Pancreas (tissue), 10 donors: ENCODE measurements around the gene RREB1. TPM values are rescaled to one million over a fixed set of nuclear protein-coding genes. Genes with fewer than 3 reads are reported as not detected.
A peak's percentile ranks its signal among the peaks of the same experiment; 100 is the strongest.

Experiments
- ATAC-seq, 4 donors: fragments of 200-7000 bp; cut with Tn5 transposase; one replicate each; pipeline versions ENCODE4 v1.8.0 to v1.9.1; 2020; ENCODE audit warnings: mild to moderate bottlenecking in 4 of 4, moderate library complexity in 4 of 4
- DNase-seq, 6 donors: peaks; one replicate each; pipeline ENCODE4 v3.0.0-alpha.2; 2020
- FAIRE-seq: peaks from 2 replicates; lab custom pipeline; 2012; peaks lifted over from hg19 to GRCh38; lab: Jason Lieb, UNC
- H3K27ac ChIP-seq, 4 donors: fragments of 200-600 bp; sonication (generic); 1 replicate in 3 of 4; 2 replicates in 1 of 4; pipeline versions ENCODE4 v1.5.0 to v1.8.0; 2020
- H3K27me3 ChIP-seq, 4 donors: fragments of 200-600 bp; one replicate each; pipeline ENCODE4 v1.8.0; 2021
- H3K36me3 ChIP-seq, 3 donors: fragments of 200-600 bp; sonication (generic) in 1 of 3; one replicate each; pipeline versions ENCODE4 v1.5.0 to v1.8.0; 2020 to 2021
- H3K4me1 ChIP-seq, 3 donors: fragments of 200-600 bp; one replicate each; pipeline ENCODE4 v1.8.0; 2021
- H3K4me3 ChIP-seq, 4 donors: fragments of 200-600 bp; sonication (generic) in 2 of 4; one replicate each; pipeline versions ENCODE4 v1.5.0 to v1.8.0; 2020 to 2021
- H3K9me3 ChIP-seq, 4 donors: fragments of 200-600 bp; one replicate each; pipeline ENCODE4 v1.8.0; 2021
- WGBS, 2 donors: extraction: QIAGEN DNeasy Blood & Tissue Kit; methylation state at CpG; one replicate each; pipeline ENCODE4 v1.1.7; 2013; 5-methylcytosine and 5-hydroxymethylcytosine counted together
- intact Hi-C, 3 donors: fragments of 100-400 bp; cut with DNase I; formaldehyde crosslinking; loops; one replicate each; pipeline versions ENCODE4 v1.11.1 to v1.14.2; 2022
- polyA plus RNA-seq, 2 donors: library from polyadenylated mRNA; stranded (reverse); fragments of 200-250 nt; gene quantifications; one replicate each; pipeline ENCODE4 v1.2.3, GENCODE V29; 2013
- total RNA-seq, 6 donors: library from RNA; stranded (reverse); fragmentation: NEBNext Ultra II Directional in 4 of 6; extraction: Animal tissue kit (Norgen Biotek cat#: 25700) in 4 of 6; gene quantifications; one replicate each; pipeline versions ENCODE4 v1.2.1 to v1.2.4, GENCODE V29; 2021 to 2023
- TF ChIP-seq, protein P1 (sequence below), 4 donors: fragments of 200-600 bp; sonication (generic) in 3 of 4; IDR thresholded peaks; one replicate each; pipeline versions ENCODE4 v1.5.0 to v1.8.0; 2021; ENCODE audit warnings: antibody characterized with exemption in 4 of 4
- donor health status: healthy with polysubstance abuse.
- donor health status: DM: no; HTN: no; CAD: no; lungs with moderate emphysema.
- donor health status: DM: no; HTN: no; CAD: no.
- donor health status: control.
- donor health status: control.
- donor health status: Bipolar disorder and iron deficiency.
- donor health status: DM: yes; HTN: yes; CAD: no.
- donor health status: DM: no; HTN: no; CAD: no.
- donor health status: DM: no; HTN: no; CAD: no.
- donor health status: DM: yes; HTN: yes; CAD: no.

Gene RREB1
- total and polyA plus RNA-seq, 8 donors = 8.9 to 45.3 (median 29.1) TPM

DNA sequence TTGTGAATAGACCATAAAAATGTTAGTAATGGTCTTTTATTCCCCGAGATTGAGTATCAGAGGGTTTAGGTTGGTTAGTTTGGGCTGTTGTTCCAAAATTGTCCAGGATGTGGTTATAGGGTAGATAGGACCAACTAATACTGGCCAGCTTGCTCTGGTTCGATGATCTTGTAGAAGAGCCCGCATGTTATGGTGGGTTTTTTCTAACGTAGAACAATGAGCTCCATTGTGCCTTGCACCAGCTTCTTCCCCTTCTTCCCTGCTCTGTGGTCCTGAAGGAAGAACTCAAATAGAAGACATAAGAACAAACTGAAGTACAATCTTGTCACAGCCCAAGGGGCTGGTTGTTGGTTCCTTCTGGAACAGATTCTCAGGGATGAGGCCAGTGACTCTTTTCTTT lies 70.5 kb downstream of the RREB1 start:
- Histone ChIP-seq H3K4me1 (no peaks in the 10 kb centered on the region), H3K27ac (no peak overlapping the region), H3K4me3 (no peak overlapping the region), H3K27me3 (no peaks in the 10 kb centered on the region), H3K9me3 (no peaks in the 10 kb centered on the region), H3K36me3 (peaks cover 0 to 36% (median 18%) of the 10 kb centered on the region in 3 donors)
- intact Hi-C loops = no loop called here
- WGBS, 2 donors = 87 to 94% methylated on average over 4 of the region's 4 CpGs
- no peak for ATAC-seq
- no peak for FAIRE-seq
- TF ChIP-seq, protein P1, sequence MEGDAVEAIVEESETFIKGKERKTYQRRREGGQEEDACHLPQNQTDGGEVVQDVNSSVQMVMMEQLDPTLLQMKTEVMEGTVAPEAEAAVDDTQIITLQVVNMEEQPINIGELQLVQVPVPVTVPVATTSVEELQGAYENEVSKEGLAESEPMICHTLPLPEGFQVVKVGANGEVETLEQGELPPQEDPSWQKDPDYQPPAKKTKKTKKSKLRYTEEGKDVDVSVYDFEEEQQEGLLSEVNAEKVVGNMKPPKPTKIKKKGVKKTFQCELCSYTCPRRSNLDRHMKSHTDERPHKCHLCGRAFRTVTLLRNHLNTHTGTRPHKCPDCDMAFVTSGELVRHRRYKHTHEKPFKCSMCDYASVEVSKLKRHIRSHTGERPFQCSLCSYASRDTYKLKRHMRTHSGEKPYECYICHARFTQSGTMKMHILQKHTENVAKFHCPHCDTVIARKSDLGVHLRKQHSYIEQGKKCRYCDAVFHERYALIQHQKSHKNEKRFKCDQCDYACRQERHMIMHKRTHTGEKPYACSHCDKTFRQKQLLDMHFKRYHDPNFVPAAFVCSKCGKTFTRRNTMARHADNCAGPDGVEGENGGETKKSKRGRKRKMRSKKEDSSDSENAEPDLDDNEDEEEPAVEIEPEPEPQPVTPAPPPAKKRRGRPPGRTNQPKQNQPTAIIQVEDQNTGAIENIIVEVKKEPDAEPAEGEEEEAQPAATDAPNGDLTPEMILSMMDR (IDR thresholded peaks at IDR 0.05) = no peak
- no peak for DNase-seq

DNA sequence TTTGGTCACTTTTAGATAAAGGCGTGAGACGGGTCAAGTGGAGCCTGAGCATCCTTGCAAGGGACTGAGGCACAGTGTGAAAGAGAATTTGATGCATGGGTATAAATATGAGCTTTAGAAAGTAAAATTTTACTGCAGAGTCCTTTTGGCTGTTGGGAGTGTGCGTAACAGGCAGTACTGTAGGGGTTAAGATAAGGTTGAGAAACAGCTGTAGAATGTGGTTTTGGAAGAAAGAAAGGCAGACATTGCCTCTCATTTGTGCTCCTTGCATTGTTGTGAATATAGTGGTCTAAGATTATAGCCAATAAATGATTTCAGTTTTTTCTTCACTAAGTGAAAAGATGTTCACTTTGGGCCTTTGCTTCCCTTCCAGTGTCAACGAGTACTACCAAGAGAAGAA lies 73.0 kb downstream of the RREB1 start:
- Histone ChIP-seq H3K4me1 (peaks cover 0 to 6% (median 0%) of the 10 kb centered on the region in 3 donors), H3K27ac (no peak overlapping the region), H3K27me3 (no peaks in the 10 kb centered on the region), H3K36me3 (peaks cover 0 to 42% (median 18%) of the 10 kb centered on the region in 3 donors), H3K9me3 (no peaks in the 10 kb centered on the region), H3K4me3 (no peak overlapping the region)
- intact Hi-C loops = no loop called here
- no peak for FAIRE-seq
- TF ChIP-seq, protein P1 (IDR thresholded peaks at IDR 0.05) = no peak
- WGBS, 2 donors = 91 to 93% methylated on average over 4 of the region's 4 CpGs
- ATAC-seq = no peak
- no peak for DNase-seq

DNA sequence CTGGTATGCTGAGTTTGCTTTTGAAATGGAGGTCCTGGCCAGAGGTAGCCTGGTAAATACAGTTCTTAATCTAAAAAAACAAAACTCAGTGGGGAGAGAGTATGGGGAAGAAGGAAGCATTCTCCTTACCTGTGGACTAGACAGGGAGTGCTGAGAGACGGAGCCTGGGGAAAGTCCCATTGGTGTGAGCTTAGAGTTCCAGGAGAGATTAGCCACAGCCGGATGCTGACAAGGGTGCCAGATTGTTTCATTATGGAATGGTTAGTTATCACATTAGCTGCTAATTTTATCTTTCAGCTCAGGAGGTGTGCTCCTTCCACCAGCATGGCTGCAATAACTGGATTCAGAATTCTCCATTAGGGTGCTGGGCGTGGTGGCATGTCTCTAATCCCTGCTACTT lies 75.9 kb downstream of the RREB1 start:
- WGBS, 2 donors = 41 to 48% methylated on average over 3 of the region's 3 CpGs
- TF ChIP-seq, protein P1 (IDR thresholded peaks at IDR 0.05) = no peak

DNA sequence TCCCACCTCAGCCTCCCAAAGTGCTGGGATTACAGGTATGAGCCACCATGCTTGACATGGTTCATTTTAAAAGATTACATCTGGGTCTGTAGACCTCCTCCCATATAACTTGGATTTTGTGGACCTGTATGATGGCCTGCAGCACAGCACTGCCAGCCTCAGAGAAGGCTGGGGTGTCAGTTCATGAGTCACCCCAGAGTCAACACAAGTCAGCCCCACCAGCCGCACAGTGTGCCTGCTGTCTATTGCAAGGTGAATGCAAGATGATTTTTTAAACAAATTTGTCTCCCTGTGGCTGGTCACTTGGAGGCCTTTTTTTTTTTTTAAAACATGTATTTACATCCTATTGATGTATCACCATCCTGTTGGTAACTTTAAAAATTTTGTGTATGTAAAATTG lies 76.7 kb downstream of the RREB1 start:
- H3K36me3 ChIP-seq = peaks cover 0 to 51% (median 9%) of the 10 kb centered on the region in 3 donors
- FAIRE-seq = no peak
- WGBS, 2 donors = 93 to 96% methylated on average over 1 of the region's 1 CpG

More for the DNA sequence above, 75.9 kb downstream of the RREB1 start:
- Histone ChIP-seq H3K9me3 (no peaks in the 10 kb centered on the region), H3K4me1 (peaks cover 0 to 9% (median 2%) of the 10 kb centered on the region in 3 donors), H3K27ac (peak overlapping the region in 2 of 4 donors; percentile 49 to 50), H3K36me3 (peaks cover 0 to 51% (median 13%) of the 10 kb centered on the region in 3 donors), H3K4me3 (no peak overlapping the region), H3K27me3 (no peaks in the 10 kb centered on the region)
- intact Hi-C loops = no loop called here
- ATAC-seq = peak in 3 of 4 donors; percentile 61 to 87 (median 77)
- DNase-seq = no peak
- no peak for FAIRE-seq

DNA sequence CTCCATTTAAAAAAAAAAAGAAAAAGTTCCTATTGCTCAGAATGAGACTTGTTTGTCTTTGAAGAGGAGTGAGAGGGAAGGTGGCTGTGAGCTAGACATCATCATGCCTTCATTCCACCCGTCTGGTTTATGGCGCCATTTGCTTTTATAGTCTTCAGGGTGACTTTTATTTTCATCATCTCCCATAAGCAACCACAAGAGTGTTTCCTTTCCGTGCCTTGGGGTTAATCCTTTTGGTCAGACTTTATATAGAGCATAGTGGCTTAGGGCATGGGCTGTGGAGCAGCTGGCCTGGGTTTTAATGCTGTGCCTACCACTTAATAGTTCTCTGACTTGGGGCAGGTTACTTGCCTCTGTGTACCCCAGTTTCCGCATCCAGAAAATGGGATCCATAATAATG lies 77.8 kb downstream of the RREB1 start:
- Histone ChIP-seq H3K27ac (no peak overlapping the region), H3K27me3 (no peaks in the 10 kb centered on the region), H3K9me3 (no peaks in the 10 kb centered on the region), H3K4me1 (peaks cover 0 to 17% (median 5%) of the 10 kb centered on the region in 3 donors), H3K4me3 (no peak overlapping the region), H3K36me3 (peaks cover 0 to 50% (median 9%) of the 10 kb centered on the region in 3 donors)
- no peak for DNase-seq
- FAIRE-seq = no peak
- TF ChIP-seq, protein P1 (IDR thresholded peaks at IDR 0.05) = no peak
- WGBS, 2 donors = 95 to 99% methylated on average over 4 of the region's 4 CpGs
- no peak for ATAC-seq
- intact Hi-C loops = no loop called here

More for the DNA sequence above, 76.7 kb downstream of the RREB1 start:
- TF ChIP-seq, protein P1 (IDR thresholded peaks at IDR 0.05) = no peak
- intact Hi-C loops = no loop called here
- H3K9me3 ChIP-seq = no peaks in the 10 kb centered on the region
- H3K27me3 ChIP-seq = no peaks in the 10 kb centered on the region
- H3K4me1 ChIP-seq = peaks cover 0 to 14% (median 5%) of the 10 kb centered on the region in 3 donors
- DNase-seq (no peak), ATAC-seq (no peak)
- H3K27ac ChIP-seq = no peak overlapping the region
- no peak overlapping the region for H3K4me3 ChIP-seq
